BJ (cell line): ENCODE results near the gene SPSB1. TPM values are rescaled to one million over a fixed set of nuclear protein-coding genes. Genes with fewer than 3 reads are reported as not detected.

Experiments used
- CTCF ChIA-PET: fragments of 350-600 bp; formaldehyde crosslinking; extraction: SDS; loops from one replicate; lab custom pipeline; 2021; ENCODE audit warnings: antibody characterized with exemption, inconsistent platforms; lab: Yijun Ruan, JAX
- POLR2A ChIA-PET: fragments of 300-600 bp; sonication (Branson Sonifier 250); formaldehyde crosslinking; extraction: SDS; loops from one replicate; lab custom pipeline; 2021; ENCODE audit warnings: antibody characterized with exemption; lab: Charles Lee
- DNase-seq: peaks from one replicate; pipeline ENCODE4 v3.0.0-alpha.2; 2011; ENCODE audit warnings: low read depth
- H3K27me3 ChIP-seq: 2 replicates; pipeline ENCODE4 v1.6.0; 2011; ENCODE audit warnings: low read length; ENCODE audit not compliant: control insufficient read depth, insufficient read depth
- H3K36me3 ChIP-seq: 2 replicates; pipeline ENCODE4 v1.5.1; 2011; ENCODE audit warnings: low read length; ENCODE audit not compliant: control insufficient read depth, insufficient read depth
- H3K4me3 ChIP-seq: 2 replicates; pipeline ENCODE4 v1.5.1; 2011; ENCODE audit warnings: low read depth, mild to moderate bottlenecking, control low read depth, low read length
- polyA plus RNA-seq: library from polyadenylated mRNA; depleted of rRNA; stranded (reverse); fragments of >200 nt; gene quantifications from 2 replicates; pipeline ENCODE4 v1.2.3, GENCODE V29; 2011; rRNA removed
- TF ChIP-seq, protein P1 (sequence below): IDR thresholded peaks from 2 replicates; pipeline ENCODE4 v1.5.1; 2011; ENCODE audit warnings: low read depth, mild to moderate bottlenecking, control low read depth, inconsistent platforms, low read length, moderate library complexity; ENCODE audit not compliant: insufficient read depth

SPSB1 gene
- polyA plus RNA-seq, 1 experiment: 19.8 TPM

GRCh38 chr1:9418851-9419250 is 126.2 kb downstream of the SPSB1 start:
- ChIA-PET POLR2A (no interaction called here), CTCF (no interaction called here)
- Histone ChIP-seq H3K27me3 (peaks cover 9% of the 10 kb centered on the region), H3K4me3 (no peak overlapping the region), H3K36me3 (no peaks in the 10 kb centered on the region)
- TF ChIP-seq, protein P1, sequence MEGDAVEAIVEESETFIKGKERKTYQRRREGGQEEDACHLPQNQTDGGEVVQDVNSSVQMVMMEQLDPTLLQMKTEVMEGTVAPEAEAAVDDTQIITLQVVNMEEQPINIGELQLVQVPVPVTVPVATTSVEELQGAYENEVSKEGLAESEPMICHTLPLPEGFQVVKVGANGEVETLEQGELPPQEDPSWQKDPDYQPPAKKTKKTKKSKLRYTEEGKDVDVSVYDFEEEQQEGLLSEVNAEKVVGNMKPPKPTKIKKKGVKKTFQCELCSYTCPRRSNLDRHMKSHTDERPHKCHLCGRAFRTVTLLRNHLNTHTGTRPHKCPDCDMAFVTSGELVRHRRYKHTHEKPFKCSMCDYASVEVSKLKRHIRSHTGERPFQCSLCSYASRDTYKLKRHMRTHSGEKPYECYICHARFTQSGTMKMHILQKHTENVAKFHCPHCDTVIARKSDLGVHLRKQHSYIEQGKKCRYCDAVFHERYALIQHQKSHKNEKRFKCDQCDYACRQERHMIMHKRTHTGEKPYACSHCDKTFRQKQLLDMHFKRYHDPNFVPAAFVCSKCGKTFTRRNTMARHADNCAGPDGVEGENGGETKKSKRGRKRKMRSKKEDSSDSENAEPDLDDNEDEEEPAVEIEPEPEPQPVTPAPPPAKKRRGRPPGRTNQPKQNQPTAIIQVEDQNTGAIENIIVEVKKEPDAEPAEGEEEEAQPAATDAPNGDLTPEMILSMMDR: no peak
- no peak for DNase-seq

Other genes starting within 250 kb of the SPSB1 start
- 0.16 and 0.31 TPM in 2 replicates for gene SLC2A5, start 223.3 kb upstream of the SPSB1 start, polyA plus RNA-seq
- 1.9 and 2.5 TPM in 2 replicates for gene GPR157, start 163.8 kb upstream of the SPSB1 start, polyA plus RNA-seq
- 12.0 and 16.6 TPM in 2 replicates for gene H6PD, start 58.1 kb upstream of the SPSB1 start, polyA plus RNA-seq
- gene SLC25A33, start 246.6 kb downstream of the SPSB1 start, polyA plus RNA-seq: 2.7 and 3.7 TPM in 2 replicates